SU-DHL-6 (cell line): ENCODE measurements around the gene ZNF286A.
"Not testable (repeated sequence)": the region's sequence is repeated elsewhere in the genome, so short reads cannot be mapped to it uniquely, and the experiment has no call there.

Experiments used
- H2AFZ ChIP-seq: fragments of 200-600 bp; sonication (generic); 2 replicates; pipeline ENCODE4 v1.6.1; 2014; ENCODE audit warnings: low read depth, mild to moderate bottlenecking, moderate library complexity, mixed read lengths, antibody characterized with exemption, low read length; ENCODE audit not compliant: severe bottlenecking
- H3F3A ChIP-seq: fragments of 200-600 bp; shearing (Covaris generic); 2 replicates; pipeline ENCODE4 v1.6.0; 2016; ENCODE audit warnings: antibody characterized with exemption, mild to moderate bottlenecking; ENCODE audit not compliant: insufficient read depth
- H3K27ac ChIP-seq: fragments of 200-600 bp; sonication (generic); 2 replicates; pipeline ENCODE4 v1.5.1; 2016; ENCODE audit warnings: low read depth, mild to moderate bottlenecking, low read length, moderate library complexity, mixed read lengths
- H3K27me3 ChIP-seq: fragments of 200-600 bp; sonication (generic), shearing (Covaris generic); 2 replicates; pipeline ENCODE4 v1.6.0; 2014; ENCODE audit warnings: mild to moderate bottlenecking, low read length
- H3K36me3 ChIP-seq: fragments of 200-600 bp; sonication (generic); 2 replicates; pipeline ENCODE4 v1.6.1; 2014; ENCODE audit warnings: mild to moderate bottlenecking, low read length, mixed read lengths
- H3K4me2 ChIP-seq: fragments of 300-600, 200-600 bp; shearing (Covaris generic), sonication (generic); 2 replicates; pipeline ENCODE4 v1.6.0; 2014; ENCODE audit warnings: low read length, low read depth, mild to moderate bottlenecking; ENCODE audit not compliant: poor library complexity, severe bottlenecking
- H3K4me3 ChIP-seq: fragments of 200-600 bp; sonication (generic); 2 replicates; pipeline ENCODE4 v1.5.1; 2014; ENCODE audit warnings: antibody characterized with exemption, low read length, mild to moderate bottlenecking, mixed read lengths; ENCODE audit not compliant: insufficient read depth, poor library complexity, severe bottlenecking
- H3K79me2 ChIP-seq: fragments of 200-600 bp; sonication (generic); 2 replicates; pipeline ENCODE4 v1.6.1; 2014; ENCODE audit warnings: mild to moderate bottlenecking, low read length, moderate library complexity; ENCODE audit not compliant: insufficient read depth
- H3K9ac ChIP-seq: fragments of 200-600 bp; sonication (generic); 2 replicates; pipeline ENCODE4 v1.7.0; 2014; ENCODE audit warnings: mild to moderate bottlenecking, low read length
- H3K9me2 ChIP-seq: fragments of 200-600 bp; sonication (generic); replicated peaks from 2 replicates; pipeline ENCODE4 v1.6.1; 2014; ENCODE audit warnings: low read length; ENCODE audit not compliant: insufficient read depth
- H3K9me3 ChIP-seq: fragments of 200-600 bp; sonication (generic); 2 replicates; pipeline ENCODE4 v1.6.1; 2014; ENCODE audit warnings: low read length, mixed read lengths; ENCODE audit not compliant: insufficient read depth
- H4K20me1 ChIP-seq: fragments of 200-600 bp; sonication (generic); 2 replicates; pipeline ENCODE4 v1.6.1; 2014; ENCODE audit warnings: low read depth, mild to moderate bottlenecking, antibody characterized with exemption, low read length, moderate library complexity, mixed read lengths
- CTCF ChIP-seq: fragments of 200-600 bp; sonication (generic); IDR thresholded peaks from one replicate; pipeline ENCODE4 v1.5.1; 2017; ENCODE audit warnings: antibody characterized with exemption, mild to moderate bottlenecking, low read length, moderate library complexity; ENCODE audit not compliant: insufficient read depth, poor library complexity, severe bottlenecking
- EZH2phosphoT487 ChIP-seq: fragments of 200-600 bp; sonication (generic), shearing (Covaris generic); conservative IDR thresholded peaks from 2 replicates; pipeline ENCODE4 v1.6.1; 2018; ENCODE audit warnings: mild to moderate bottlenecking, antibody characterized with exemption, low read length, moderate library complexity, mixed read lengths

The ZNF286A gene

GRCh38 chr17:15742921-15743320 is 43.4 kb downstream of the ZNF286A start:
- Histone ChIP-seq H3K9me3 (no peaks in the 10 kb centered on the region), H2AFZ (no peak overlapping the region), H3K4me2 (no peak overlapping the region), H3K27me3 (no peaks in the 10 kb centered on the region), H3K9ac (no peak overlapping the region), H3K4me3 (no peak overlapping the region), H3K36me3 (no peaks in the 10 kb centered on the region), H3K27ac (no peak overlapping the region), H3F3A (no peaks in the 10 kb centered on the region), H4K20me1 (no peaks in the 10 kb centered on the region), H3K79me2 (no peaks in the 10 kb centered on the region), H3K9me2 (no peaks in the 10 kb centered on the region)
- no peak for TF ChIP-seq EZH2phosphoT487
- no peak for TF ChIP-seq CTCF

GRCh38 chr17:15744074-15744676 is 44.6 kb downstream of the ZNF286A start:
- no peaks in the 10 kb centered on the region for H3K27me3 ChIP-seq
- H2AFZ ChIP-seq: no peak overlapping the region
- H3K9ac ChIP-seq: no peak overlapping the region
- no peaks in the 10 kb centered on the region for H3K9me2 ChIP-seq
- no peaks in the 10 kb centered on the region for H3F3A ChIP-seq
- no peak overlapping the region for H3K4me2 ChIP-seq
- no peaks in the 10 kb centered on the region for H3K9me3 ChIP-seq
- H4K20me1 ChIP-seq: no peaks in the 10 kb centered on the region
- H3K79me2 ChIP-seq: no peaks in the 10 kb centered on the region
- H3K27ac ChIP-seq: no peak overlapping the region
- H3K36me3 ChIP-seq: no peaks in the 10 kb centered on the region
- H3K4me3 ChIP-seq: no peak overlapping the region
- TF ChIP-seq EZH2phosphoT487 (no peak), CTCF (no peak)

- H4K20me1 ChIP-seq: no peaks in the 10 kb centered on the region
- no peaks in the 10 kb centered on the region for H3K9me2 ChIP-seq
- no peaks in the 10 kb centered on the region for H3K27me3 ChIP-seq
- H2AFZ ChIP-seq: no peak overlapping the region
- no peak overlapping the region for H3K4me2 ChIP-seq
- H3F3A ChIP-seq: no peaks in the 10 kb centered on the region
- TF ChIP-seq EZH2phosphoT487 (no peak), CTCF (no peak)
- H3K9me3 ChIP-seq: no peaks in the 10 kb centered on the region
- no peak overlapping the region for H3K4me3 ChIP-seq
- no peak overlapping the region for H3K27ac ChIP-seq
- H3K36me3 ChIP-seq: no peaks in the 10 kb centered on the region
- H3K9ac ChIP-seq: no peak overlapping the region
- H3K79me2 ChIP-seq: no peaks in the 10 kb centered on the region
Measured at GRCh38 chr17:15744885-15745284, 45.3 kb downstream of the ZNF286A start.

- H3K36me3 ChIP-seq, H3K9ac ChIP-seq, H3K4me3 ChIP-seq, H4K20me1 ChIP-seq, H3K4me2 ChIP-seq, H2AFZ ChIP-seq, H3K9me2 ChIP-seq, H3K27ac ChIP-seq, H3F3A ChIP-seq, H3K9me3 ChIP-seq, H3K79me2 ChIP-seq, H3K27me3 ChIP-seq: not testable (repeated sequence)
Measured at GRCh38 chr17:15749403-15749802, 49.9 kb downstream of the ZNF286A start.

GRCh38 chr17:15768865-15769533 is 69.4 kb downstream of the ZNF286A start:
- H3K79me2 ChIP-seq, H4K20me1 ChIP-seq, H3K9me3 ChIP-seq, H3K4me2 ChIP-seq, H3K4me3 ChIP-seq, H3K27ac ChIP-seq, H3F3A ChIP-seq, H2AFZ ChIP-seq, H3K9me2 ChIP-seq, H3K27me3 ChIP-seq, H3K9ac ChIP-seq, H3K36me3 ChIP-seq: not testable (repeated sequence)
